GM18868 (cell line): ENCODE results near the gene TMEM179B.

Experiments used
- ATAC-seq: cut with Tn5 transposase; IDR thresholded peaks from one replicate; pipeline ENCODE4 v1.9.1; 2021; ENCODE audit warnings: mild to moderate bottlenecking, moderate library complexity; ENCODE audit not compliant: unreplicated experiment

TMEM179B gene

DNA sequence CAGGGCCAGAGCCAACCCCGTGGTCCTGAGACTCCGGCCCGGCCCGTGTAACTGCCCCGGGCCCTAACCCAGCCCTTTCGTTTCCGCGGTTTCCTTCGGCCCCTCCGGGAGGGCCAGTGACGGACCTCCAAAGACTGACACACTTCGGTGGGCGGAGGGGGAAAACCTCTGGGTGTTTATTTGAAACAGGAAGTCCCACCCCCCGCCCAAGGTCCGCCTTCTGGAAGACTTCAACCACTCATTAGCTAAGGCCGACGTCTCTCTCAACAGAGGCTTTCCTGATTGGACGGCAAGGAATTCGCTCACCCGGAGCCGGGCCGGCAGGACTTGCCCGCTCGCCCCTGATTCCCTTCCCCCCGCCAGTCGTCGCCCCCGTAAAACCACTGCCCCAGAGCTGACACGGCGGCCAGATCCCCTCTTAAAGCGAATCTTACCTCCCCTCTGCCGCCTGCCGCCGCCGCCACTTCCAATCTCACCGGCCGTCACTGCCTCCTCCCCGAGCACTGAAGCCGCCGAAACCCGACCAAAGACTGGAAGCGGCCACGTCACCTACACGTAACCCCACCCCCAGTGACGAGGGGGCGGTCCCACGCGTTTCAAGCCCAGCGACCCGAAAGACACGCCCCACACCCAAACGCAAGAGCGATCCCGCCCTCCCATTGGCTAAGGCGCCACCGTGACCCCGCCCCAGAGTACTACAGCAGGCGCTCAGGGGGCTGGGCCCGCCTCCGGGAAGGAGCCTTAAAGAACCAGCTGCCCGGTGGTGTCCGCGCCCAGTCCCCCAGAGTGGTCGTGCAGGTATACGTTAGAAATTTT is 44.5 kb downstream of the TMEM179B start, which contains the start of gene STX5:
TSS of gene STX5 (minus strand) at position 532 of the 816 bp plus-strand sequence. CDS start 808 bp downstream, outside the sequence.
- ATAC-seq, result peak; percentile 88

DNA sequence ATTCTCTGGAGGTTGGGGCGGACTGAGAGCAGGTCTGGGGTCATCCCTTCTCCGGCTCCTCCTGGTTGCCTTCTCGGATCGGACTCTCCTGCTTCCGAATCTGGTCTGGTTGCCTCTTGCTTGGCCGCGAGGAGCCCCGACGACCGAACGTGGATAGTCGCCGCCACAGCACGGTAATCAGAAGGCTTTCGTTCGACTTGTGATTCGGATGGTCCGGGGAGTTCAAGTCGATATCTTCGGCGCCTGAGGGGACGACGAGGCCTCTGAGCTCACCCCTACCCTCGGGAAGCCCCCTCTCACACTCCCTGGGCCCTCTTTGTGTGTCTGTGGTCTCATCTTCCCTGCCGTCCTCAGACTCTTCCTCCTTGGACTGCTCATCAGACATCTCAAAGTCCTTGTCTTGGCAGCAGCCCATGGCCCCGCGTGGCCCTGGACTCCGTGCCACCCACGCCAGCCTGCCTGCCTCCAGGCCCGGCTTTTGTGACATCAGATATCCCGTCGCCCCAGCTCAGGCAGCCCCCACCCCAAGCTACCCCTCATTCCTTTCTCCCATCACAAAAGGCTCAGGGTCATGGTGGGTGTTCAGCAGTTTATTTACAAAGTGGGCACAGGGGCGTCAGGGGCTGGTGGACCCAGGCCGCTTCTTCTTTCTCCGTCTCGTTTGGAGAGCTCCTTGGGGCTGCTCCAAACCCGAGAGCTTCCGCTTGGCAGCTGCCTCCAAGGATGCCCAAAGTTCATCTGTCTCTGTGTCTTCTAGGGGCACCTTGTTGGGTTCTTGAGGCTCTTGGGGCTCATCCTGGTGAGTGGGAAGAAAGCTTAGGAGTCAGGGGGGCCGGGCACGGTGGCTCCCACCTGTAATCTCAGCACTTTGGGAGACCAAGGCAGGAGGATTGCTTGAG is 45.4 kb downstream of the TMEM179B start, which contains the start of gene TEX54:
TSS of gene TEX54 (minus strand) at position 506 of the 899 bp plus-strand sequence.
- no peak for ATAC-seq

DNA sequence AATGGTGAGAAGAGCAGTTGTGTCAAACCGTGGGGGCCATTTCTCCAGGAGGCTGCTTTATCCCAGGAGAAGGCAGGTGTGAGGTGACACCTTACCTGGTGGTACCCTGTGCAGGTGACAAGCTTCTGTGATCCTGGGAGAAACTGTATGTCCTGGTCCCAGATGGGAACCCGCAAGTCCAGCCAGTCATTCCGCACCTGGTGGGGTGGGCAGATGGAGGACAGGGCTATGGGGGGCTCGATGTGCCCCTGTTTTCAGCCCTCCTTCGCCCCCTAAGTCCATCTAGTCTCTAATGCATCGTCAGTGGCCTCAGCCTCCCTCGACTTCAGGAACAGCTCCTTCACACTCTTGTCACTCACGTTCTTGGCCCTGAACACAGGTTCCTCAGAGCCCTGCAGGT is 48.1 kb downstream of the TMEM179B start:
- ATAC-seq, result no peak

DNA sequence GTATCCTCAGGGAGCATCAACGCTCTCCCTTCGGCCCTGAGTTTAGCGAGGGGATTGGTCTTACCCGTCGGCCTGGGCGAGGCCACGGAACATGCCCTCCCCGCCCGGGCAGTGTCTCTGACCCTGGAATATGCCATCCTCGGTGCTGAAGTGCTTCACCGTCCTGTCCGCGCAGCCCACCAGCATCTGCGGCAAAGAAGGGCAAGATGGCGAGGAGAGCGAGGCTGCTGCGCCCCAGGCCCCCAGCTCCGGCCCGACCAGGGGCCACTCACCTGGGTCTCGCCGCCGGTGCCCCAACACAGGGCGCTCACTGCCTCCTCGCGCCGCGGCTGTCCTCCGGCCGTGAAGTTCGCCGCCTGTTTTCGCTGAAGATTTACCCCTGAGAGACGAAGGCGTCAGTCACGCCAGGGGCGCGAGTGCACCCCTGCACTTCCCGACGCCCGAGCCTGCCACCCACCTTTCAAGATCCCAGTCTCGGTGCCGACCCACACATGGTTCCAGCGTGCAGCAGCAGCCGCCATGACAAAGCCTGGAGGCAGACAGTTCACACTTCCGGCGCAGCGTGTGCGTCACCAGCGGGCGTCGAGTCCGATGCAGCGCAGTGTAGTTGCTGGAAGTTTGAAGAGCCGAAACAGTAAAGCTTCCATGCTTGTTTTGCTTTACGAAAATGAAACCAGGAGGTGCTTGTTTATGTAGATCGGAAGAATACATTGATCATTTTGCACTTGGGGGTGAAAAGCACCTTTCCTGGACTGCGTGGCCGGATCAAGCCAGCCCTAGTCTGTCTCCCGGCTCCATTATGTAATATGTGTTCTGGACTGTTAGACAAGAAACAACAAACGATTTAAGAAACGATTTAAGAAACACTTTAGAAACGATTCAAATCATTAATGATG is 52.1 kb downstream of the TMEM179B start, which contains the start of gene WDR74:
TSS of gene WDR74 (minus strand) at position 541 of the 896 bp plus-strand sequence. CDS start at position 521, 20 bp downstream.
- peak; percentile 39 for ATAC-seq
